ENCODE measurements around the gene REPS2. TPM values are rescaled to one million over a fixed set of nuclear protein-coding genes. Genes with fewer than 3 reads are reported as not detected.

The REPS2 gene
- total RNA-seq, 4 donors from 2014 or later = 4.0 to 12.6 (median 5.0) TPM

GRCh38 chrX:17053502-17053901 is 107.0 kb downstream of the REPS2 start:
- no peak for DNase-seq (ENCODE audit: low spot score)
- TF ChIP-seq CTCF (IDR thresholded peaks at IDR 0.05) = no peak
- no peak for ATAC-seq (ENCODE audit: low FRiP score)

GRCh38 chrX:17056868-17057608 is 110.6 kb downstream of the REPS2 start:
- ATAC-seq (ENCODE audit: low FRiP score) (no peak), DNase-seq (ENCODE audit: low spot score) (no peak)
- no peak for TF ChIP-seq CTCF (IDR thresholded peaks at IDR 0.05)

- no peak for ATAC-seq (ENCODE audit: low FRiP score)
- TF ChIP-seq CTCF (IDR thresholded peaks at IDR 0.05) = no peak
- DNase-seq (ENCODE audit: low spot score) = no peak
These were observed 115.6 kb downstream of the REPS2 start for GRCh38 chrX:17062065-17062464.

- no peak for ATAC-seq (ENCODE audit: low FRiP score)
- no peak for TF ChIP-seq CTCF (IDR thresholded peaks at IDR 0.05)
- no peak for DNase-seq (ENCODE audit: low spot score)
These were observed 118.6 kb downstream of the REPS2 start for GRCh38 chrX:17065100-17065499.

GRCh38 chrX:17067534-17067933 is 121.1 kb downstream of the REPS2 start:
- no peak for ATAC-seq (ENCODE audit: low FRiP score)

GRCh38 chrX:17072301-17072700 is 125.8 kb downstream of the REPS2 start:
- DNase-seq (ENCODE audit: low spot score) (no peak), ATAC-seq (ENCODE audit: low FRiP score) (no peak)
- TF ChIP-seq CTCF (IDR thresholded peaks at IDR 0.05) = no peak

More at GRCh38 chrX:17067534-17067933, 121.1 kb downstream of the REPS2 start:
- DNase-seq (ENCODE audit: low spot score) = no peak
- no peak for TF ChIP-seq CTCF (IDR thresholded peaks at IDR 0.05)

GRCh38 chrX:17072721-17073230 is 126.3 kb downstream of the REPS2 start:
- TF ChIP-seq CTCF (IDR thresholded peaks at IDR 0.05) = no peak
- ATAC-seq (ENCODE audit: low FRiP score) = no peak
- no peak for DNase-seq (ENCODE audit: low spot score)
